Liver (tissue), 9 donors: ENCODE data around the gene COL19A1. TPM values are rescaled to one million over a fixed set of nuclear protein-coding genes. Genes with fewer than 3 reads are reported as not detected.
"Not testable (repeated sequence)": the region's sequence is repeated elsewhere in the genome, so short reads cannot be mapped to it uniquely, and the experiment has no call there.

Source experiments
- DNase-seq: peaks from one replicate; pipeline ENCODE4 v3.0.0-alpha.2; 2017; ENCODE audit warnings: low spot score
- H3K27ac ChIP-seq, 2 donors: one replicate each; pipeline ENCODE4 v1.7.0; 2013; ENCODE audit warnings: inconsistent platforms in 2 of 2, low read length in 2 of 2, control low read depth in 1 of 2, low read depth in 1 of 2, mild to moderate bottlenecking in 1 of 2
- H3K27me3 ChIP-seq, 4 donors: one replicate each; pipeline versions ENCODE4 v1.6.1 to v1.7.0; 2013; ENCODE audit warnings: low read length in 3 of 4, inconsistent platforms in 1 of 4, mild to moderate bottlenecking in 1 of 4, moderate library complexity in 1 of 4; ENCODE audit not compliant: control insufficient read depth in 4 of 4, insufficient read depth in 4 of 4
- H3K36me3 ChIP-seq, 4 donors: one replicate each; pipeline versions ENCODE4 v1.6.1 to v1.7.0; 2013; ENCODE audit warnings: low read length in 3 of 4, mild to moderate bottlenecking in 3 of 4, low read depth in 1 of 4, moderate library complexity in 1 of 4; ENCODE audit not compliant: control insufficient read depth in 4 of 4, insufficient read depth in 3 of 4
- H3K4me1 ChIP-seq, 4 donors: one replicate each; pipeline versions ENCODE4 v1.6.1 to v1.7.0; 2013; ENCODE audit warnings: low read length in 3 of 4, mild to moderate bottlenecking in 3 of 4, moderate library complexity in 1 of 4; ENCODE audit not compliant: control insufficient read depth in 4 of 4, insufficient read depth in 4 of 4
- H3K4me3 ChIP-seq, 3 donors: one replicate each; pipeline versions ENCODE4 v1.6.1 to v1.7.0; 2013; ENCODE audit warnings: low read length in 3 of 3, control low read depth in 1 of 3, low read depth in 1 of 3, mild to moderate bottlenecking in 1 of 3
- H3K9ac ChIP-seq, 2 donors: one replicate each; pipeline ENCODE4 v1.7.0; 2013; ENCODE audit warnings: low read length in 2 of 2, mild to moderate bottlenecking in 2 of 2, moderate library complexity in 2 of 2, control low read depth in 1 of 2, low read depth in 1 of 2
- H3K9me3 ChIP-seq, 4 donors: one replicate each; pipeline versions ENCODE4 v1.6.1 to v1.7.0; 2013; ENCODE audit warnings: low read length in 3 of 4; ENCODE audit not compliant: control insufficient read depth in 4 of 4
- FOXA2 ChIP-seq: IDR thresholded peaks from 2 replicates; pipeline ENCODE4 v1.6.1; 2016; ENCODE audit warnings: antibody characterized with exemption
- GABPA ChIP-seq, 2 donors: IDR thresholded peaks in 1 of 2; conservative IDR thresholded peaks in 1 of 2; 2 replicates each; pipeline ENCODE4 v1.6.1; 2016; ENCODE audit warnings: antibody characterized with exemption in 2 of 2, mild to moderate bottlenecking in 1 of 2, moderate library complexity in 1 of 2
- HNF4G ChIP-seq: IDR thresholded peaks from 2 replicates; pipeline ENCODE4 v1.6.1; 2016; ENCODE audit warnings: antibody characterized with exemption
- RAD21 ChIP-seq, 2 donors: IDR thresholded peaks; 2 replicates each; pipeline ENCODE4 v1.6.1; 2016; ENCODE audit warnings: antibody characterized with exemption in 2 of 2, mild to moderate bottlenecking in 2 of 2
- SP1 ChIP-seq: IDR thresholded peaks from 2 replicates; pipeline ENCODE4 v1.6.1; 2018; ENCODE audit warnings: antibody characterized with exemption, mild to moderate bottlenecking
- TAF1 ChIP-seq: conservative IDR thresholded peaks from 2 replicates; pipeline ENCODE4 v1.6.1; 2016; ENCODE audit warnings: antibody characterized with exemption, mild to moderate bottlenecking
- YY1 ChIP-seq: IDR thresholded peaks from 2 replicates; pipeline ENCODE4 v1.6.1; 2016; ENCODE audit warnings: antibody characterized with exemption, mild to moderate bottlenecking
- WGBS: extraction: QIAGEN DNeasy Blood & Tissue Kit; methylation state at CpG from one replicate; pipeline ENCODE4 v1.1.7; 2013; 5-methylcytosine and 5-hydroxymethylcytosine counted together
- polyA plus RNA-seq, 2 donors: library from polyadenylated mRNA; stranded (reverse) in 1 of 2; unstranded in 1 of 2; fragments of 200-250 nt in 1 of 2; fragments of >200 nt in 1 of 2; fragmentation: Nextera tagmentation in 1 of 2; extraction: Ambion mirVana in 1 of 2; gene quantifications; one replicate each; pipeline versions ENCODE4 v1.2.1 to v1.2.3, GENCODE V29; 2013 to 2015
- total RNA-seq, 2 donors: library from RNA; depleted of rRNA; stranded (reverse); fragments of >200 nt; gene quantifications; one replicate each; pipeline ENCODE4 v1.2.3, GENCODE V29; 2014
- TF ChIP-seq, protein P1 (sequence below): fragments of 150-350 bp; IDR thresholded peaks from 2 replicates; pipeline ENCODE4 v1.5.1; 2017; ENCODE audit warnings: improper control_type of control experiment, low read depth, low read length; ENCODE audit not compliant: missing input control
- TF ChIP-seq, protein P2 (sequence below): IDR thresholded peaks from 2 replicates; pipeline ENCODE4 v1.6.1; 2016; ENCODE audit warnings: antibody characterized with exemption
- TF ChIP-seq, protein P3 (sequence below): IDR thresholded peaks from 2 replicates; pipeline ENCODE4 v1.6.1; 2016; ENCODE audit warnings: antibody characterized with exemption
- donor health status: healthy.
- donor health status: healthy.
- donor health status: healthy.
- donor health status: healthy.
- donor health status: healthy.

Gene COL19A1
- total and polyA plus RNA-seq, 4 donors, result 0.25 to 0.51 TPM; not detected in 2

DNA sequence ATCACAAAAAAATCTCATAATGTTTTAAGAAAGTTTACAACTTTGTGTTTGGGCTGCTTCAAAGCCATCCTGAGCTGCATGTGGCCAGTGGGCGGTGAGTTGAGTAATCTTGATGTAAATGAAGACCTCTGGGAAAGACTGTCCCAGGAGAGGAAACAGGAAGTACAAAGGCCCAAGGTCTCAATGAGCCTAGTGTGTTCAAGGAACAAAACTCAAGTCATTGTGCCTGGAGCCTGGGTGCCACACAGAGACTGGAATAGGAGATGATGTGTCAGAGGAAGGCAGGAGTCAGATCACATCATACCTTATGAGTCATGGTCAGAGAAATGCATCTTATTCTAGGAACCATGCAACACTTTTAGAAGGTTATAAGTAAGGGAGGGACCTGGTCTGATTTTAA, 51.5 kb downstream of the COL19A1 start (continued):
- TF ChIP-seq, protein P1, sequence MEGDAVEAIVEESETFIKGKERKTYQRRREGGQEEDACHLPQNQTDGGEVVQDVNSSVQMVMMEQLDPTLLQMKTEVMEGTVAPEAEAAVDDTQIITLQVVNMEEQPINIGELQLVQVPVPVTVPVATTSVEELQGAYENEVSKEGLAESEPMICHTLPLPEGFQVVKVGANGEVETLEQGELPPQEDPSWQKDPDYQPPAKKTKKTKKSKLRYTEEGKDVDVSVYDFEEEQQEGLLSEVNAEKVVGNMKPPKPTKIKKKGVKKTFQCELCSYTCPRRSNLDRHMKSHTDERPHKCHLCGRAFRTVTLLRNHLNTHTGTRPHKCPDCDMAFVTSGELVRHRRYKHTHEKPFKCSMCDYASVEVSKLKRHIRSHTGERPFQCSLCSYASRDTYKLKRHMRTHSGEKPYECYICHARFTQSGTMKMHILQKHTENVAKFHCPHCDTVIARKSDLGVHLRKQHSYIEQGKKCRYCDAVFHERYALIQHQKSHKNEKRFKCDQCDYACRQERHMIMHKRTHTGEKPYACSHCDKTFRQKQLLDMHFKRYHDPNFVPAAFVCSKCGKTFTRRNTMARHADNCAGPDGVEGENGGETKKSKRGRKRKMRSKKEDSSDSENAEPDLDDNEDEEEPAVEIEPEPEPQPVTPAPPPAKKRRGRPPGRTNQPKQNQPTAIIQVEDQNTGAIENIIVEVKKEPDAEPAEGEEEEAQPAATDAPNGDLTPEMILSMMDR, result no peak
- TF ChIP-seq YY1, result no peak
- TF ChIP-seq GABPA (IDR thresholded peaks at IDR 0.05 in 1 of 2, conservative IDR thresholded peaks at IDR 0.05 in 1 of 2), result no peak
- no peak for TF ChIP-seq FOXA2
- no peak for TF ChIP-seq SP1
- TF ChIP-seq RAD21 (IDR thresholded peaks at IDR 0.05), result no peak

DNA sequence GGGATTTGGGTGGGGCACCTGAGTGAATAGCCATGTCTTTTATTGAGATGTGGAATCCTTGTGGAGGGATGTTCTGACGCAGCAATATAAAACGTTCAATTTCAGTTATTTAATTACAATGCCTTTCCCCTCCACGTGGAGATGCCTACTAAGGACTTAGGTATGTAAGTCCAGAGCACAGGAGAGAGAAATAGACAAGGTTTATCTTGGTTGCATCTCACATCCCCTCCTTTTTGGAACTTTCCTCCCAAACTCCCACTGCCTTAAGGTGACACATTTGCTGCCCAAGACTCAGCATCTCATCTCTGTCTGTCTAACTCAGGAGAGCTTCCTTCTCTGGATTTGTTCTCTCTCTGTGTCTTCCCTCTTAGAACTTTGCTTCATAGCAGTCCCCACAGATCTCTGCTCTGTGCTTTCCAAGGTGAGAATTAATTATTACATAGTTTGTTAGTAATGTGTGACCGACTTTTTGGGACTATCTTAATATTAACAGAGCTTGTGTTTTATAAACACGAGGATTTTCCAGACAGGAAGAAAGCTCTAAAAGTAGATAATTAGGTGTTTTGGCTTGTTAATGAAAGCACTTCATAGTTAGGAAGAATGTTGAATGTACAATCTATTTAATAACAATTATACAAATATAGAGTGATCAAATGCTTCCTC, 52.6 kb downstream of the COL19A1 start:
- WGBS, result 68% methylated on average over 5 of the region's 5 CpGs
- Histone ChIP-seq H3K4me1 (no peaks in the 10 kb centered on the region), H3K27ac (no peak overlapping the region), H3K27me3 (no peaks in the 10 kb centered on the region), H3K9me3 (no peaks in the 10 kb centered on the region), H3K36me3 (no peaks in the 10 kb centered on the region), H3K9ac (no peak overlapping the region), H3K4me3 (no peak overlapping the region)
- DNase-seq, result no peak
- TF ChIP-seq HNF4G (no peak), SP1 (no peak), GABPA (IDR thresholded peaks at IDR 0.05 in 1 of 2, conservative IDR thresholded peaks at IDR 0.05 in 1 of 2) (no peak), TAF1 (no peak), YY1 (no peak)
- TF ChIP-seq, protein P2, sequence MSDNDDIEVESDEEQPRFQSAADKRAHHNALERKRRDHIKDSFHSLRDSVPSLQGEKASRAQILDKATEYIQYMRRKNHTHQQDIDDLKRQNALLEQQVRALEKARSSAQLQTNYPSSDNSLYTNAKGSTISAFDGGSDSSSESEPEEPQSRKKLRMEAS, result no peak
- TF ChIP-seq, protein P3, sequence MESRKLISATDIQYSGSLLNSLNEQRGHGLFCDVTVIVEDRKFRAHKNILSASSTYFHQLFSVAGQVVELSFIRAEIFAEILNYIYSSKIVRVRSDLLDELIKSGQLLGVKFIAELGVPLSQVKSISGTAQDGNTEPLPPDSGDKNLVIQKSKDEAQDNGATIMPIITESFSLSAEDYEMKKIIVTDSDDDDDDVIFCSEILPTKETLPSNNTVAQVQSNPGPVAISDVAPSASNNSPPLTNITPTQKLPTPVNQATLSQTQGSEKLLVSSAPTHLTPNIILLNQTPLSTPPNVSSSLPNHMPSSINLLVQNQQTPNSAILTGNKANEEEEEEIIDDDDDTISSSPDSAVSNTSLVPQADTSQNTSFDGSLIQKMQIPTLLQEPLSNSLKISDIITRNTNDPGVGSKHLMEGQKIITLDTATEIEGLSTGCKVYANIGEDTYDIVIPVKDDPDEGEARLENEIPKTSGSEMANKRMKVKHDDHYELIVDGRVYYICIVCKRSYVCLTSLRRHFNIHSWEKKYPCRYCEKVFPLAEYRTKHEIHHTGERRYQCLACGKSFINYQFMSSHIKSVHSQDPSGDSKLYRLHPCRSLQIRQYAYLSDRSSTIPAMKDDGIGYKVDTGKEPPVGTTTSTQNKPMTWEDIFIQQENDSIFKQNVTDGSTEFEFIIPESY, result no peak

DNA sequence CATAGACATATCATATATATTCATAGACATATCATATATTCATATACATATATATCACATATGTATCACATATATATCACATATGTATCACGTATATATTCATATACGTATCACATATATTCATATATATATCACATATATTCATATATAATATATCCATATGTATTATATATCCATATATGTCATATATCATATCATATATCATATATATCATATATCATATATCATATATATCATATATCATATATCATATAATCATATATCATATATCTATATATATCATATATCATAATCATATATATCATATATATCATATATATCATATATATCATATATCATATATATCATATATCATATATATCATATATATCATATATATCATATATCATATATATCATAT, 54.7 kb downstream of the COL19A1 start:
- H3K4me1 ChIP-seq, H3K4me3 ChIP-seq, H3K27ac ChIP-seq, DNase-seq, H3K9ac ChIP-seq, H3K9me3 ChIP-seq, H3K36me3 ChIP-seq, H3K27me3 ChIP-seq: not testable (repeated sequence)
- WGBS, result 90% methylated on average over 2 of the region's 2 CpGs

DNA sequence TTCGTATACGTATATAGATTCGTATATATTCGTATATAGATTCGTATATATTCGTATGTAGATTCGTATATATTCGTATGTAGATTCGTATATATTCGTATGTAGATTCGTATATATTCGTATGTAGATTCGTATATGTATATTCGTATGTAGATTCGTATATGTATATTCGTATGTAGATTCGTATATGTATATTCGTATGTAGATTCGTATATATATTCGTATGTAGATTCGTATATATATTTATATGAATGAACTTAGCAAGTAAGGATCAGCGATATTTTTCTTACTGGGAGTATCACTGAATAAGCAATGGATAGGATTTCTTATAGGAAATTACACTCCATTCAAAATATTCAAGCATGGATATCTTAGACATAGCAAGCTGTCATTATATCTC, 55.3 kb downstream of the COL19A1 start:
- DNase-seq, H3K9ac ChIP-seq, H3K27me3 ChIP-seq, H3K9me3 ChIP-seq, H3K36me3 ChIP-seq, H3K4me1 ChIP-seq, H3K27ac ChIP-seq, H3K4me3 ChIP-seq: not testable (repeated sequence)
- WGBS, result 92% methylated on average over 22 of the region's 22 CpGs
